Measurements from ENCODE around the gene PDE11A.

DNA sequence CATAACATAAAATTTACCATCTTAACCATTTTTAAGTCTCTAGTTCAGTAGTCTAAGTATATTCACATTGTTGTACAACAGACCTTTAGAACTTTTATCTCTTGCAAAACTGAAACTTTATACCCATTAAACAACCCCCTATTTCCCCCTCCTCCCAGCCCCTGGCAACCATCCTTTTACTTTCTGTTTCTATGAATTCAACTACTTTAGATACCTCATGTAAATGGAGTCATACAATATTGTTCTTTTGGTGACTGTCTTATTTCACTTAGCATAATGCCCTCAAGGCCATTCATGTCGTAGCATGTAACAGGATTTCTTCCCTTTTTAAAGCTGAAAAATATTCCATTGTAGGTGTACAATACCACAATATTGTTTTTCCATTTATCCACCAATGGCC is 129.8 kb downstream of the PDE11A start:
- TF ChIP-seq NR3C1 (IDR thresholded peaks at IDR 0.05), result no peak
- no peak for TF ChIP-seq BHLHE40 (IDR thresholded peaks at IDR 0.05; ENCODE audit: low read depth, low read length)
- TF ChIP-seq, protein P1, sequence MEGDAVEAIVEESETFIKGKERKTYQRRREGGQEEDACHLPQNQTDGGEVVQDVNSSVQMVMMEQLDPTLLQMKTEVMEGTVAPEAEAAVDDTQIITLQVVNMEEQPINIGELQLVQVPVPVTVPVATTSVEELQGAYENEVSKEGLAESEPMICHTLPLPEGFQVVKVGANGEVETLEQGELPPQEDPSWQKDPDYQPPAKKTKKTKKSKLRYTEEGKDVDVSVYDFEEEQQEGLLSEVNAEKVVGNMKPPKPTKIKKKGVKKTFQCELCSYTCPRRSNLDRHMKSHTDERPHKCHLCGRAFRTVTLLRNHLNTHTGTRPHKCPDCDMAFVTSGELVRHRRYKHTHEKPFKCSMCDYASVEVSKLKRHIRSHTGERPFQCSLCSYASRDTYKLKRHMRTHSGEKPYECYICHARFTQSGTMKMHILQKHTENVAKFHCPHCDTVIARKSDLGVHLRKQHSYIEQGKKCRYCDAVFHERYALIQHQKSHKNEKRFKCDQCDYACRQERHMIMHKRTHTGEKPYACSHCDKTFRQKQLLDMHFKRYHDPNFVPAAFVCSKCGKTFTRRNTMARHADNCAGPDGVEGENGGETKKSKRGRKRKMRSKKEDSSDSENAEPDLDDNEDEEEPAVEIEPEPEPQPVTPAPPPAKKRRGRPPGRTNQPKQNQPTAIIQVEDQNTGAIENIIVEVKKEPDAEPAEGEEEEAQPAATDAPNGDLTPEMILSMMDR (IDR thresholded peaks at IDR 0.05), result no peak

All from A549 (cell line).